Choroid plexus epithelial cell (primary cell): Measurements from ENCODE around the gene FITM1.
A peak's percentile ranks its signal among the peaks of the same experiment; 100 is the strongest.

Source experiments
- DNase-seq: peaks from one replicate; pipeline ENCODE4 v3.0.0-alpha.2; 2010; ENCODE audit warnings: low read depth
- H3K4me3 ChIP-seq: 2 replicates; pipeline ENCODE4 v1.5.1; 2011; ENCODE audit warnings: low read depth, mild to moderate bottlenecking, control low read depth, low read length, moderate library complexity
- CTCF ChIP-seq: conservative IDR thresholded peaks from 2 replicates; pipeline ENCODE4 v1.5.1; 2011; ENCODE audit warnings: low read depth, mild to moderate bottlenecking, control low read depth, inconsistent platforms, low read length, moderate library complexity

Gene FITM1

GRCh38 chr14:24160850-24161804 is 30.7 kb downstream of the FITM1 start, which contains the start of gene IRF9:
IRF9 (plus strand) TSS chr14:24161265; CDS start chr14:24162145, 880 bp downstream.
- peak within 1 kb of the TSS; percentile 89 for H3K4me3 ChIP-seq
- TF ChIP-seq CTCF = peak; percentile 93
- DNase-seq = peak; percentile 95

- H3K4me3 ChIP-seq = peak overlapping the region; percentile 89
- peak; percentile 33 for DNase-seq
- no peak for TF ChIP-seq CTCF
These were observed 31.6 kb downstream of the FITM1 start for GRCh38 chr14:24162093-24162492.

GRCh38 chr14:24164518-24164991 is 34.1 kb downstream of the FITM1 start:
- no peak for DNase-seq
- TF ChIP-seq CTCF = no peak
- no peak overlapping the region for H3K4me3 ChIP-seq

- TF ChIP-seq CTCF = no peak
- H3K4me3 ChIP-seq = no peak overlapping the region
- DNase-seq = no peak
These were observed 35.3 kb downstream of the FITM1 start for GRCh38 chr14:24165785-24166184.

- TF ChIP-seq CTCF = no peak
- DNase-seq = no peak
- no peak overlapping the region for H3K4me3 ChIP-seq
These were observed 37.1 kb downstream of the FITM1 start for GRCh38 chr14:24167469-24168114.

GRCh38 chr14:24171422-24172260 is 41.2 kb downstream of the FITM1 start, which contains the start of gene REC8:
REC8 (plus strand) TSS chr14:24172080; CDS start chr14:24172553, 473 bp downstream.
- H3K4me3 ChIP-seq = peak within 1 kb of the TSS; percentile 73
- TF ChIP-seq CTCF = no peak
- DNase-seq = peak; percentile 99
